Measurements from ENCODE around the gene GNAO1.
"Not testable (repeated sequence)": the region's sequence is repeated elsewhere in the genome, so short reads cannot be mapped to it uniquely, and the experiment has no call there.

Gene GNAO1

DNA sequence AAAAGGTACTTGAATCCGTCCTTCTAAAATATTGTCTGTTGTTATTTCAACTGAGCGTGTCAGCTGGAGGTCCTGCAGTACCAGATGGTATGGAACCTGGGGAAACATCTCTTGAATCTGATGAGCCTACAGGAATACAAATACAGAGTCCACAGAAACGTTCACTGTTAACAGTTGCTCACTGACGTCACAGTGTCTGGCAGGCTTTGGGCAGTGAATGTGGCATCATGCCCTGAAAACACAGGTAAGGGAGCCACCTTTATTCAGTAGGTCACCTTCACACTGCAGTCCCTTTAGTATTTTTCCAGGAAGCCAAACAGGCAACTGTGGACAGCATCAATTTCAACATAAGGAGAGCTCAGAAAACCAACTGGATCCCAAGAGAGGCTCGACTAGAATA, 177.9 kb downstream of the GNAO1 start:
- DNase-seq = no peak

DNA sequence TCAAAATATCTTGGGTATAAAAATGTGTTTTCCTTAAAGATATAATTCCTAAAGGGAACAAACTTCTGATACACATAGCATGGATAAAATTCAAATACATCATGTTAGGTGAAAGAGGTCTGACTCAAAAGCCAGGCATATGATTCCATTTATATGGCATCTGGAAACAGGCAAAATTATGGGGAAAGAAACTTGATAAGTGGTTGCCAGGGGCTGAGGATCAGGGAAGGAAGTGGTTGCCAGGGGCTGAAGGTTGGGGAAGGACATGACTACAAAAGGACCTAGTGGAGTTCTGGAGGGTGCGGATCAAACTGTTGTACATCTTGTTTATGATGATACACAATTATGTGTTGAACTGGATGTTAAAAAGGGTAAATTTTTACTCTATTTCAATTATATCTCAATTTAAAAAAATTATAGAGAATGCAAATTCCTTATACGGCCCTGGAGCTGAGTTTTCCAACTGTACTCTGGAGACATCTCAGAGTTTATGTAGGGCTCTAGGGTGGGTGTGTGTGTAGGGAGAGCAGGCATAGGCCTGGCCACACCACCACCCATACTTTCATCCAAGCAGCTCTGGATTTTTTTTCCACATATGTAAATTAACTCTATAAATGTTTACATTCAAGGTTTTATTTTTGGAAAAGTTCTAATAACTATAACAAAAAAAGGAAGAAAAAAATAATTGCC, 179.0 kb downstream of the GNAO1 start:
- DNase-seq = peak; percentile 34

DNA sequence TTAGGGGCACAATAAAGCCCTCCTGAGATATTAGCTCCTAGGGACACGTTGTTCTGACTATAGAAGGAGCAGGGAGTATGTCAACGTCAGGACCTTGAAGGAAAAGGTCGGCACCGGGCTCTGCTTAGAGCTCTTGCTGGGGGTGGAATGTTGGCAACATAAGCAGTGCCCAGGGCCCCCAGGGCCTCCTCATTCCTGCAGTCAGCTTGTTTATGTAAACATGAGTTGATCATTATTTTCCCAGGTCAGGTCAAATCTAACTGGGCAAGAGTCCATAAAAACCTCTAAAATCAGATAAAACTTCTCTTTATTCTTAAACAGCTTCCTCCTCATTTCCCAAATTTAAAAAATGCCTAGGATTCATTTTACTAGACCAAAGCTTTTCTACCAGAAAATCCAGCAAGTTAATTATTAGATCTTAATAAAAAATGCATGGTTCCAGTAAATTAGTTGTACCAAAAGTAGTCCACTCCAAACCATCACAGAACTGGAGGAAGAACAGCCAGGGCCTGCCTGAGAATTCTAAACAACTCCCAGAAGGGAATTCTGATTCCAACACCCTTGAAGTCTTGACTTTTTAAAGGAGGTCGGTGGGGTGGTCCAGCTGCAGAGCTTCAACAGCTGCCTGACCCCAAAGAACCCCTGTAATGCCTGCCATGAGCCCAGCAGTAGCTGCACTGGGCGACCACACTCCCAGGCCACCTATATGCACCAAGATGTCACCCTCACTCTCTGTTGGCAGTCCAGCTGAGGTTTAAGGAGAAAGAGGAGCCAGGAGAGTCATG, 179.8 kb downstream of the GNAO1 start:
- DNase-seq = peak; percentile 79

DNA sequence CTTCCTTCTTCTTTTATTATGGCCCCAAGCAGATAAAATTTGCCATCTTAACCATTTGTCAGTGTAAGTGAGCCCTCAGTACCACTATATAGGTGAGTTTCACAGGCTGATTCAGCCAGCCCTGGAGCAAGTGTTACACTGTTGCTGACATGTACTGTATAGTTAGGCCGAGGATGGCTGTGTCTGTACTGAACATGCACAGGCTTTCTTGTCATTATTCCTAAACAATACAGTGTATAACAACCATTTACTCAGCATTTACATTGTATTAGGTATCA, 180.3 kb downstream of the GNAO1 start:
- no peak for DNase-seq

DNA sequence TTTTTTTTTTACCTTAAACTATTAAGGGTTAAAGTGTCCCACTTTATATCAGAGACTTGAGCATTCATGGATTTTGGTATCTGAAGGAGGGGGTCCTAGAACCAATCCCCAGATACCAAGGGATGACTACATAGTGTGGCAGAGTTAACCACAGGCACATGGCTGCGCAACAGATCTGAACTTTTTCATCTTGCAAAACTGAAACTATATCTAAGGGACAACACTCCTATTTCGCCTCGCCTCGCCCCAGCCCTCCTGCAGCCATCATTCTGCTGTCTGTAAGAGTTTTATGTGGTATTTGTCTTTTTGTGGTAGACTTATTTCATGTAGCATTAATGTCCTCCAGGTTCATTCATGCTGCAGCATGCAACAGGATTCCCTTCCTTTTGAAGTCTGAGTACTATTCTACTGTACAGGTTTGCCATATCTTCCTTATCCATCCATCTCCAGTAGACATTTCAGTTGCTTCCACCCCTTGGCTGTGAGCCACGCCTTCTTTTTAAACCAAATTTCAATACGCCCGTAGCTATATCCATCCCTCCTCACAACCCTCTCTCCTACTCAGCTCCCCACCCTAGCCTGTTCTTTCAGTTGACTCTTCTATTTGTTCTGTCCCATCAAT, 180.8 kb downstream of the GNAO1 start:
- no peak for DNase-seq

DNA sequence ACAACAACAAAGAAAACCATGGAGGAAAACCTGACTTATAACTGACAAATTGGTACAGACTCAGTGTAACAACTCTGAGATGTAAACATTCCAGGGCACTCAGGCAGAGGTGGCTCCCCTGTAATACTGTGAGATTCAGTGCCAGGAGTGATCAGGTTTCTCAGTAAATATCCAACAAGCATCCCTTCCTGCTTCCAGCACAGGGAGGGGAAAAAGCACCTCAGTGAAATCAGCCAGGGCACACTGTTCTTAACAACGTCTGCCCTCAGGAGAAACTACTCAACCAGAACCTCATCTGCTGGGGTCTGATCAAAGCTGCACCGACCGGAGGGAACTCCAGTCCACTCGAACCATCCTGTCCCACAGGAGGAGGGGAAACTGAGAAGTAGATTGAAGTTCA, 181.7 kb downstream of the GNAO1 start:
- DNase-seq = no peak

DNA sequence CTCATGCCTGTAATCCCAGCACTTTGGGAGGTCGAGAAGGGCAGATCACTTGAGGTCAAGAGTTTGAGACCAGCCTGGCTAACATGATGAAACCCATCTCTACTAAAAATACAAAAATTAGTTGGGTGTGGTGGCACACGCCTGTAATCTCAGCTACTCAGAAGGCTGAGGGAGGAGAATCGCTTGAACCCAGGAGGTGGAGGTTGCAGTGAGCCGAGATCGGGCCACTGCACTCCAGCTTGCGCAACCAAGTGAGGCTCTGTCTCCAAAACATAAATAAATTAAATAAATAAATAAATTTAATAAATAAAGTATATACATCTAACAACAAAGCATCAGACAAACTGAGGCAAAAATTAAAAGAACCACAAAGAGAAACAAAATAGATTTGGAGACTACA, 184.5 kb downstream of the GNAO1 start:
- DNase-seq = not testable (repeated sequence)

DNA sequence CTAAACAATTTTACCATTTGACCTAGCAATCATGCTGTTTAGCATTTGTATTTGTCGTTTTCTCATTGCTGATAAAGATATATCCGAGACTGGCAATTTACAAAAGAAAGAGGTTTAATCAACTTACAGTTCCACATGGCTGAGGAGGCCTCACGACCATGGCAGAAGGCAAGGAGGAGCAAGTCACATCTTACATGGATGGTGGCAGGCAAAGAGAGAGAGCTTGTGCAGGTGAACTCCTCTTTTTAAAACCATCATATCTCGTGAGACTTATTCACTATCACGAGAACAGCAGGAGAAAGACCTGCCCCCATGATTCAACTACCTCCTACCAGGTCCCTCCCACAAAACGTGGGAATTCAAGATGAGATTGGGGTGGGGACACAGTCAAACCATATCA, 187.8 kb downstream of the GNAO1 start:
- not testable (repeated sequence) for DNase-seq

DNA sequence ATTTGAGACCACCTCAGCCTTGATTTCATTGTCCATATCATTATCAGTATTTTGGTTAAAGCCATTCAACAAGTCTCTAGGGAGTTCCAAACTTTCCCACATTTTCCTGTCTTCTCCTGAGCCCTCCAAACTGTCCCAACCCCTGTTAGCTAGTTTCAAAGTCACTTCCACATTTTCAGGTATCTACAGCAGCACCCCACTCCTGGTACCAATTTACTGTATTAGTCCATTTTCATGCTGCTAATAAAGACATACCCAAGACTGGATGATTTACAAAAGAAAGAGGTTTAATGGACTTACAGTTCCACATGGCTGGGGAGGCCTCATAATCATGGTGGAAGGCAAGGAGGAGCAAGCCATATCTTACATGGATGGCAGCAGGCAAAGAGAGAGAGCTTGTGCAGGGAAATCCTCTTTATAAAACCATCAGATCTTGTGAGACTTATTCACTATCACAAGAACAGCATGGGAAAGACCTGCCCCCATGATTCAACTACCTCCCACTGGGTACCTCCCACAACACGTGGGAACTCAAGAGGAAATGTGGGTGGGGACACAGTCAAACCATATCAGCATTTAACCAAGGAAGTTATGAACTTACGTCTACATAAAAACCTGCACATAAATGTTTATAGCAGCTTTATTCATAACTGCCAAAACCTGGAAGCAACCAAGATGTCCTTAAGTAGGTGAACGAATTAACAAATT, 189.6 kb downstream of the GNAO1 start:
- not testable (repeated sequence) for DNase-seq

DNA sequence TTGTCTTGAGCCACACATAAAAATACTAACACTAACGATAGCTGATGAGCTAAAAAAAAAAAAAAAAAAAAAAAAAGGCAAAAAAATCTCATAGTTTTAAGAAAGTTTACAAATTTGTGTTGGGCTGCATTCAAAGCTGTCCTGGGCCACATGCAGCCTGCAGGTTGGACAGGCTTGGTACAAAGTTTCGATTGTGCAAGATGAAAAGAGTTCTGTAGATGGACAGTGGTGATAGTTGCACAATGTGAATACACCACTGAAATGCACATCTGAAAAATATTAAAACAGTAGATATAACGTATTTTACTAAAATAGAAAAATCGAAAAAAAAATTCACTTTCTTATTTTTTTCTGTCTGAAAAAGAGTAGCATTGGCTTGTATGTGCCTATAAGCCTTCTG, 191.2 kb downstream of the GNAO1 start:
- no peak for DNase-seq

DNA sequence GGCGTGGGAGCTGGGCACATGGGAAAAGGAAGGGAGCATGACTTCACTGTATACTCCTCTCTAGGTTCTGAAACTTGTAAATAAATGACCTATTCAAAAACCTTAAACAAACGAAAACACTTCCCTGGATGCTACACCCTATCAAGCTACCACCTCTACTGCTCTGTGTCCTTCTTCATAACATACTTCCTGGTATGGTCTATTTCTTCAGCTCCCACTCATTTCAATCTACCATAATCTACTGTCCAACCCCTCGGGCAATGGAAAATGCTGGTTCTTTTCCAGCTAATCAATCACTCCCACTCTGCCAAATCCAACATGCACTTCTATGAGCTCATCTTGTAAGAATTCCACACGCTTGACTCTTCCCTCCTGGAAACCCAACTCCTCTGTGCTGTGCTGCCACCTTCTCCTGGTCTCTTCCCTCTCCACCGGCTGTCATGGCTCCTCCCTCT, 191.6 kb downstream of the GNAO1 start:
- peak; percentile 94 for DNase-seq

DNA sequence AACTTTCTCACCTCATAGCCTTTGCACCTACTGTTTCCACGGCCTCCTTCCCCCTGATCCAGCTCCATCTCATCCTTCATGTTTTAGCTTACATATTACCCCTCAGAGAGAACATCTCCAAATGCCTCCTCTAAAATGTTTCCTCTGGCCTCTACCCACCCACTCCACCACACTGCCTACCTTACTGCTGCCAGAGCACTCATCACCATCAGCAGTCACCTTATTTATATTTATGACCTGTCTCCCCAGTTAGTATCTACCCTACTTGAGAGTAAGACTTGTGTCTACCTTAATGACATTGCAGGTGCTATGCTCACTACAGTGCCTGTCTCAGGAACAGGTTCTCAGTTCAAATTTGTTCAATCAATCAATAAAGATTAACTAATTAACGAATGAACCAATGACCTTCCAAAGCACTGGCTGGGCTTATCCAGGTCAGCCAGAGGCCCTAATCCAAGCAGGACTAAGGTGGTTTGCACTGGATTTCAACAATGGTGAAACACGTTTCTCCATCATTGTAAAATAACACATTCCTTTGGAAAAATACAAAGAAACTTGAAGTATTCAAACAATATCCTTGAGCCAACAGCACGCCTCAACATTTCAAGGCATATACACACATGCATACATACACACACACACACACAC, 192.9 kb downstream of the GNAO1 start:
- no peak for DNase-seq

DNA sequence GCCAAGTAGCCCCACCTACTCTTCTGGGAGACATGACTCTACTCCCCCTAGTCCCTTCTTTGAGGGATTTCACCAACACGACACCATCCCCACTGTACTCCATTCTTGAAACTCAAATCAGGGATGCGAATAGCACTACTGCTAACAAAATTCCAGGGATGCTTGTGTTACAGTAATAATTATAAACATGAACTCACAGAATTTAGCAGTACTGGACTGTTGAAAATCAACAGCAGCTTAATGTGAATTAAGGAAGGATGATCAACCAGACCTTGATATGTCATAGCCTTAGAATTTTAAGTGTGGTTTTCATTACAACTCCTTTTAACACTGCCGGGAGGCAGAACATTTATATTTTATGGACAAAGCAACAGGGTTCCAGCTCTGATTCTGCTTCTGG, 196.1 kb downstream of the GNAO1 start:
- DNase-seq = peak; percentile 43

DNA sequence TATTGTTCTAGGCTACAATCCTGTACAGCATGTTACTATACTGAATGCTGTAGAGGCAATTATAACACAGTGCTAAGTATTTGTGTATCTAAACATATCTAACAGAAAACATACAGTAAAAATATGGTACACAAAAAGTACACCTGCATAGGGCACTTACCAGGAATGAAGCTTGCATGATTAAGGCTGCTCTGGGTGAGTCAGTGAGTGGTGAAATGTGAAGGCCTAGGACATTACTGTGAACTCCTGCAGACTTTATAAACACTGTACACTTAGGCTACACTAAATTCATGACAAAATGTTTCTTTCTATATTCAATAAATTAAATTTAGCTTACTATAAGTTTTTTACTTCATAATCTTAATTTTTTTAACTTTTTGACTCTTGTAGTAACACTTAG, 196.9 kb downstream of the GNAO1 start:
- peak; percentile 59 for DNase-seq

DNA sequence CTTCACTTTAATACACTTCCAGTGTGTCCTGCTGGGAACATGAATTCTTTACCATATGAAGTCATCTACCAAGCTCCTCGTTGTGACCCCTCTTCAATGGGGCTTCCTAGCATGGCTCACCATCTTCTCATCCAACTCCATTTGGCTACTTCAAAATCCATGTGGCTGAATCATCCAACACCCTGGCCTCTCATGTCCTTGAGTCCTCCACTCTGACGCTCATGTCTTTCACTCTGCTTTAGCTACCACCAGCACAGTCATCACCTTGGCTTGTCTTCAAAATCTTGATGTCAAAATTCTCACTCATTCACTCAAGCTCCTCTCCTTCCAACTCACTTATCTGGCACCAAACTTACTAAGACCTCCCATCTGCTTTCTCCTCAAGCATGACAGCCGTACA, 198.3 kb downstream of the GNAO1 start:
- DNase-seq = peak; percentile 100

DNA sequence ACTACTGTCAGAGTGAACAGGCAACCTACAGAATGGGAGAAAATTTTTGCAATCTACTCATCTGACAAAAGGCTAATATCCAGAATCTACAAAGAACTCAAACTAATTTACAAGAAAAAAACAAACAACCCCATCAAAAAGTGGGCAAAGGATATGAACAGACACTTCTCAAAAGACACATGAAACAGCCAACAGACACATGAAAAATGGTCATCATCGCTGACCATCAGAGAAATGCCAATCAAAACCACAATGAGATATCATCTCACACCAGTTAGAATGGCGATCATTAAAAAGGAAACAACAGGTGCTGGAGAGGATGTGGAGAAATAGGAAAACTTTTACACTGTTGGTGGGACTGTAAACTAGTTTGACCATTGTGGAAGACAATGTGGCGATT, 205.4 kb downstream of the GNAO1 start:
- DNase-seq = not testable (repeated sequence)

DNA sequence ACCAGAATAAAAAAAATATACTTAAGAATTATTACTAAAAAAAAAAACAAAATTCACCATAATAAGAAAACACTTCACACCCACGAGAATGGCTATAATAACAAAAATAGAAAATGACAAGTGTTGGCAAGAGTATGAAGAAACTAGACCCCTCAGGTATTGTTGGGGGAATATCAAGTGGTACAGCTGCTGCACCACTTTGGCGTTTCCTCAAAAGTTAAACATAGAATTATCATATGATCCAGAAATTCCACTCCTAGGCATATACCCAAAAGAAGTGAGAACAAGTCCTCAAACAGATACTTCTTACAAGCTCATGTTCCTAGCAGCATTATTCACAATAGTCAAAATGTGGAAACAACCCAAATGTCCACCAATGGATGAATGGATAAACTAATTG, 207.8 kb downstream of the GNAO1 start:
- no peak for DNase-seq

DNA sequence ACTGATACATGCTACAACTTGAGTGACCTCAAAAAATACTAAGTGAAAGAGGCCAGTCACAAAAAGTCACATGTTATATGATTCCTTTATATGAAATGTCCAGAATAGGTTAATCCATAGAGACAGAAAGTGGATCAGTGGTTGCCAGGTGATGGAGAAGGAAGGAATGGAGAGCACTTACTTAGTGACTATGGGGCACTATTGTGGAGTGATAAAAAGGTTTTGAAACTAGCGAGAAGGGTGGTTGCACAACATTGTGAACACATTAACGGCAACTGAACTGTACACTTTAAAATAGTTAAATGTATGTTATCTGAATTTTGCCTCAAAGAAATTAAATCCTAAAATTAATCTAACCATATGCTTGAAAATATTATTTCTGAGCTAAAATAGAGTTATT, 208.2 kb downstream of the GNAO1 start:
- DNase-seq = no peak

DNA sequence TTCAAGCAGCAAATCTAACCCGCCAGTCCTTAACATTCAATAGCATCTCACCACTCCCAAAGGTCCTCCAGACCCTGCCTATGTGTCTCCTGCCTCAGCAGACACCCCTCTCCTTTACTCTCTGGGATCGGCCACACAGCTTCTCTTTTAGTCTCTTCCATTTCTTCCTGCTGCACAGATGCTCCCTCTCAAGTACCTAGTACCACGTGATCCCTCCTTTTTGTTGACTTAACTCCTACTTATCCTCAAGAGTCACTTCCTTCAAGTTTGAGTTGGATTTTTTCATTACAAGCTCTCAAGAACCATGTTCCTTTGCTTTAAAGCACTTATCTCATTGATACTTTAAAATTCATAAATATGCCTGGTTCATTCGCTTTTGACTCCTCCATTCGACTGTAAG, 209.2 kb downstream of the GNAO1 start:
- no peak for DNase-seq

DNA sequence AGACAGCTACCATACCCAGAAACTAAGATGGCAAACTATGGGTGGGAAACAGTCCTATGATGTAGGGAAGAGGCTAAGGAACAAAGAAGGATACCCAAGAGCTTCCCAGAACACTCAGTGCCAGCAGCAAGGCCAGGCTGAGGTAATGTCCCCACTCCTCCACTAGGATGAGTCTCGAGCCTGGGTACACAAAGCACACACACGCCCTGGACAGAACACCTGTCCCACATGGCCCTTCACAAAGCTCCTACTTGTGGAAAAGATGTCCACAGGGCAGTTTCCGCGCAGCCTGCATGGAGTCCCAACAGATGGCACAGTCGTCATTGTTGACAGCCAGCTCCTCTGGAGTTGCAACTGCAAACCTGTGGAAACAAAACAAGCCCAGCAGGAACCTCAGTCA, 210.2 kb downstream of the GNAO1 start:
- no peak for DNase-seq

DNA sequence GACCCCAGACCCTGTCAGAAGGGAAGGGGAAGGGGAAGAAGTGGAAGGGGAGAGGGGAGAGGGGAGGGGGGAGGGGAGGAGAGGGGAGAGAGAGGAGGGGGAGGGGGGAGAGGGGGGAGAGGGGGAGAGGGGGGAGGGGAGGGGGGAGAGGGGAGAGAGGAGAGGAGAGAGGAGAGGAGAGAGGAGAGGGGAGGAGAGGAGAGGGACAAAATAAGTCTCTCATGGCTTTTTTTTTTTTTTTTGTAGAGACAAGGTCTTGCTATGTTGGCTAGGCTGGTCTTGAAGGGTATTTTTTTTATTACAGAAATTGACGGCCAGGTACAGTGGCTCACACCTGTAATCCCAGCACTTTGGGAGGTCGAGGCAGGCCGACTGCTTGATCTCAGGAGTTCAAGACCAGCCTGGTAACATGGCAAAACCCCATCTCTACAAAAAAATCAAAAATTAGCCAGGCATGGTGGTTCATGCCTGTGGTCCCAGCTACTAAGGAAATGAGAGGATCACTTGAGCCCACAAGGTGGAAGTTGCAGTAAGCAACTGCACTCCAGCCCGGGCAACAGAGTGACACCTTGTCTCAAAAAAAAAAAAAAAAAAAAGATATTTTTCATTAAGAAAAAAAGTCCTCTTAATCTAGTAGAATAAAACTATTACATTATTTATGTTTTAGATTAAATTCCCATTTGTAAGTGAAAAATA, 214.8 kb downstream of the GNAO1 start:
- no peak for DNase-seq
